Measurements from ENCODE around the gene ADAMTSL1. TPM values are rescaled to one million over a fixed set of nuclear protein-coding genes. Genes with fewer than 3 reads are reported as not detected.

Gene ADAMTSL1
- total and polyA plus RNA-seq, 2 of the 13 experiments (the other 11 are each of a cell fraction or from before 2014, with no cell fraction given): not detected

GRCh38 chr9:18676525-18676924 is 202.6 kb downstream of the ADAMTSL1 start:
- no peaks in the 10 kb centered on the region for H3K79me2 ChIP-seq (ENCODE audit: insufficient read depth, low read length)
- no peak overlapping the region for H3K9ac ChIP-seq (ENCODE audit: insufficient read depth, low read depth, low read length)
- in situ Hi-C loops (cut with HindIII; ENCODE audit: extremely low pct_ligation_motif_present, low pct_unique_long_range_greater_than_20kb) (no loop called here), intact Hi-C loops (cut with micrococcal nuclease; ENCODE audit: unreplicated experiment) (no loop called here)
- no peaks in the 10 kb centered on the region for H3K27me3 ChIP-seq (ENCODE audit: control insufficient read depth in 1 of 2, insufficient read depth in 2 of 2, low read length in 2 of 2)
- no peak for DNase-seq (ENCODE audit: low spot score)
- no peaks in the 10 kb centered on the region for H3K9me3 ChIP-seq (ENCODE audit: low read length)
- H3K4me3 ChIP-seq (replicated peaks in 1 of 3; ENCODE audit: insufficient read depth in 1 of 3, low read depth in 2 of 3, low read length in 3 of 3): no peak overlapping the region
- no peak overlapping the region for H2AFZ ChIP-seq (ENCODE audit: low read length)
- ATAC-seq: no peak
- no peak overlapping the region for H3K27ac ChIP-seq (ENCODE audit: extremely low read length, insufficient read depth, low read length)
- H4K20me1 ChIP-seq (ENCODE audit: insufficient read depth, low read length): no peaks in the 10 kb centered on the region
- POLR2A ChIA-PET: no interaction called here
- H3K4me2 ChIP-seq (ENCODE audit: low read depth, low read length): no peak overlapping the region
- no TSS peak for BruUV-seq (replicated peaks)
- 3% methylated on average over 2 of the region's 2 CpGs for WGBS (ENCODE audit: low lambda C conversion rate)
- CTCF ChIA-PET (ENCODE audit: low intra/inter-chr PET ratio, low total read pairs): no interaction called here
- H3K4me1 ChIP-seq (ENCODE audit: insufficient read depth, low read length): no peaks in the 10 kb centered on the region
- no peak for FAIRE-seq
- no peaks in the 10 kb centered on the region for H3K36me3 ChIP-seq (replicated peaks in 1 of 2; ENCODE audit: control insufficient read depth in 1 of 2, insufficient read depth in 2 of 2, low read length in 2 of 2)
- TF ChIP-seq PRDM10 (CRISPR knock-in tag; IDR thresholded peaks at IDR 0.05; ENCODE audit: low read depth): no peak
- no peak for TF ChIP-seq CEBPG (CRISPR knock-in tag; IDR thresholded peaks at IDR 0.05)
- no peak for TF ChIP-seq SMARCC2 (IDR thresholded peaks at IDR 0.05)
- no peak for TF ChIP-seq HDAC2 (CRISPR knock-in tag; IDR thresholded peaks at IDR 0.05)
- TF ChIP-seq KIAA2018 (CRISPR knock-in tag; IDR thresholded peaks at IDR 0.05; ENCODE audit: borderline replicate concordance): no peak
- no peak for TF ChIP-seq LCORL (IDR thresholded peaks at IDR 0.05)
- TF ChIP-seq LCORL (CRISPR knock-in tag; IDR thresholded peaks at IDR 0.05): no peak
- TF ChIP-seq LBX2 (CRISPR knock-in tag; IDR thresholded peaks at IDR 0.05; ENCODE audit: borderline replicate concordance): no peak
- no peak for TF ChIP-seq ZBTB44 (CRISPR knock-in tag; IDR thresholded peaks at IDR 0.05)

All from HepG2 (cell line).